NCI-H345 (cell line): Measurements from ENCODE around the gene IQGAP3.
A peak's percentile ranks its signal among the peaks of the same experiment; 100 is the strongest.

Experiments
- DNase-seq: peaks from one replicate; lab custom pipeline; 2025; lab: John Stamatoyannopoulos, UW

The IQGAP3 gene

DNA sequence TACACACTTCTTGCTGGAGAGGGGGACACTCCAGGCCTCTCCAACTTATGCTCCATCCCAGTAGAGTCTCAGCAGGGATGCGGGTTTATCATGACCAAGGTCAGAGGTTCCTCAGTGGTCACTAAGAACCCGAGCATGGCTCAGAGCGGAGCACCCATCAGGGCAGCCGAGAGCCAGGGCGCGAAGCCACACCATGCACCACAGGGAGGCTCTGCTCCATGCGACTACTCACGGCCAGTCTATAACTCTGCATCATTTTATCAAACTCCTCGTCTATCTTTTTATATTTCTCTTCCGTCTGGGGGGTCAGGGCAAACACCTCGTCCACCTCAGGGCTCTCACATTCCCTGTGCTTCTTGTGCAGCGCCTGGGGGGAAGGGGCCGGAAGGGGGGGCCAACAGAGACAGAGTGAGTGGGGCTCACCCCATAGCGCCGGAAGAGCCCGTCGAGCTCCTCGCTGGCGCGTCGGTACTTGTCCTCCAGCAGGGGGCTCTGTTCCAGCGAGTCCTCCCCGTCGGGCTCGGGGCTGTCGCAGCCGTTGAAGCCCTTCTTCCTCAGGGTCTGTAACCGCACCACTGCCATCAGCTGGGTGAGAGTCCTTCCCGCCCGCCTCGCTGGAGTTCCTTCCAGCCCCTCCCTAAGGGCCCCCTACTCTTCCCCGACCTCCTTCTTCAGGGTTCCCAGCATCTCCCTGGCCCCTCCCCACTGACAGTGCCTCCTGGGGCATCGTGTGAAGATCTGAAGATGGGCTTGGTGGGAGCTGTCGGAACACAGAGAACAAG lies 91.8 kb downstream of the IQGAP3 start:
- peak; percentile 68 for DNase-seq

DNA sequence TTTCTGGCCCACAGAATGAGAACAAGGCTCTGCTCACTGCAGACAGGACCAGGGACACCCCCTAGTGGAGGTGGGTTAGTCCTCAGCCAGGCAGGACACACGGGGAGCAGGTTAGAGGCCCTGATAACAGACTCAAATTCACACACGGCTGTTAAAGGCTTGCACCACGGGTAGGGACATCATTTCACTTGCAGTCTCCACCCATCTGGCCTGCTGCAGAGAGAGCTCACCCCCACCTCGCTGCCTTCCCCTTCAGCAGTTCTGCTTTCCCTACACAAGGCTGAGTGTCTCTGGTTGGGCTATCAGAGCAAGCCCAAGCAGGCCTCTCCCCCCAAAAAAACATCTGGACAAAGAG lies 92.4 kb downstream of the IQGAP3 start:
- no peak for DNase-seq

DNA sequence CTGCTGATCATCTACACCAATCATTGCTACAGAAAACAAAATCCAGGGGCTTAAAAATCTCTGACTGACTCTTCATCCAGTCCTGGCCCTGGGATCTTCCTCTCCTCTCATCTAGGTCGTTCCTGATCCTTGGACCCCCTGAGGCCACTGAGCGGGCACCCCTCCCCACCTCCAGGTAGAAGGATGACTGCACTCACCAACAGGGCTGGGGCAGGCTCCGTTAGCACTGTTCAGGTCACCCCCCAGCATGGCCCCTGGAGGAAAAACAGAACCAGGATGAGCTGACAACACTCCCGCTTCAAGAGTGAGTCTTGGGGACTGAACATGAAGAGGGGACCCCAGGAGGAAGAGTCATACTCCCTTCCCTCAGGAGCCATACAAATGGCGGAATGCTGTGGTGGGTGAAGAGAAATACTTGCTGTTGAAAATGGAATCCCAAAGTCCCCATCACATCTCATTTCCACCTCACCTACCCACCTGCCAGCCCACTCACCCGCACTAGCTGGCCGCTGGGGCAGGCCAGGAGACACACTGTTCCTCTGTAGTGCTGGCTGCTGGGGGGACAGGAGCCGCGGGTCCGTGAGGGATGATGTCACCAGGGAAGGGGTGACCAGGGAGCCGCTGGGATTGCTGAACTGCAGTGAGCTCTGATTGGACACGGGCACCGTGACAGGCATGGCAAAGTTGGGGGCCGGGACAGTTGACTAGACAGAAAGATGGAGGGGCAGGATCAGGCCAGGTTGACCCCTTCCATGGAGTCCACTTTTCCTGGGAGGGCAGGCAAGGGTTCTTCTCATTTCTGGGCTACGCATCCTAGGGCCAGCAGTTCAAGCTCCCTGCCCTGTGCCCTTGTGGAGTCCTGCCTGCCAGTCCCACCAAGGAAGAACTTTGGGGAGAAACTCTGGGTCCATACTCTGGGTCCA lies 93.0 kb downstream of the IQGAP3 start:
- no peak for DNase-seq

DNA sequence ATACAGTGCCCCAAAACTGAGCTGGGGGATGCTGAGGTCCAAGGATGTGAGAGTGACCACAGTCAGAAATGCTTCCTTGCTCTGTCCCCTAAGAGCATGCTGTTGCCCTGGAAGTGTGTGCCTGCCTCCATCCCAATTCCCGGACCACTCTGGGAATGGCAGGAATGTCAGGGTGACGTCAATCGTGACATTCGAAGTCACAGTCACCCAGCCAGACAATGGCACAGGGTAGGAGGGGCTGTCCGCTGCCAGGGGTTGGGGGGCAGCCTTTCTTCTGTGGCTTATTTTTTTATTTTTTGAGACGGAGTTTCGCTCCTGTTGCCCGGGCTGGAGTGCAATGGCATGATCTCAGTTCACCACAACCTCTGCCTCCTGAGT lies 94.1 kb downstream of the IQGAP3 start:
- no peak for DNase-seq

DNA sequence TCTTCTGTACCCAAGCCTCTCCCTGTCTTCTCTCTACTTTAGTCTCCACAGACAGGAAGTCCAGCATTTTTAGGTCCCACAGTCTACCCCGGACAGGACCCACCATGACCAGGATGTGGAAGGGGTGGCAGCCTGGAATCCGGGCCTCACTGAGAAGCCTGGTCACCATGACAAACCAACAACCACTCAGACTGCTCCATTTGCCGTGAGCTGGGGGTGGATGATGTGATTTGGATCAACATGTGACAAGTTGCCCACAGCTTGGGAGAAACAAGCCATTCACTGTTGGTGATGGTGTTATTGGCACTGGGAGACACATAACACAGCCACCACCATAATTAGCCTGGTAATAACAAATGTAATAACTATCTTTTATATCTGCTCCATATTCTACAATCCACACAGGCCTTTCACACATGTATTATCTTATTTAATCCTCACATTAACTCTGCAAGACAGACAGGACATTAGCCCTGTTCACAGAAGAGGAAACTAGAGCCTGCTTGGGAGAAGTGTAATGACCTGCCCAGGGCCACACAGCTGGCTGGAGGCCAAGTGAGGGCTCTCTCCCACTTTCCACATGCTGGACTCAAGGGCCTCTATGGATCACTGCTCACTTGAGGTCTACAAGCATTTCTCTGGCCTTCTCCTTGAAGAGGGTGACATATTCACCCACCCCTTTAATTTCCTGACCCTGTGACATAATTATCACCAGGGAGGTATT lies 94.7 kb downstream of the IQGAP3 start:
- DNase-seq = no peak

DNA sequence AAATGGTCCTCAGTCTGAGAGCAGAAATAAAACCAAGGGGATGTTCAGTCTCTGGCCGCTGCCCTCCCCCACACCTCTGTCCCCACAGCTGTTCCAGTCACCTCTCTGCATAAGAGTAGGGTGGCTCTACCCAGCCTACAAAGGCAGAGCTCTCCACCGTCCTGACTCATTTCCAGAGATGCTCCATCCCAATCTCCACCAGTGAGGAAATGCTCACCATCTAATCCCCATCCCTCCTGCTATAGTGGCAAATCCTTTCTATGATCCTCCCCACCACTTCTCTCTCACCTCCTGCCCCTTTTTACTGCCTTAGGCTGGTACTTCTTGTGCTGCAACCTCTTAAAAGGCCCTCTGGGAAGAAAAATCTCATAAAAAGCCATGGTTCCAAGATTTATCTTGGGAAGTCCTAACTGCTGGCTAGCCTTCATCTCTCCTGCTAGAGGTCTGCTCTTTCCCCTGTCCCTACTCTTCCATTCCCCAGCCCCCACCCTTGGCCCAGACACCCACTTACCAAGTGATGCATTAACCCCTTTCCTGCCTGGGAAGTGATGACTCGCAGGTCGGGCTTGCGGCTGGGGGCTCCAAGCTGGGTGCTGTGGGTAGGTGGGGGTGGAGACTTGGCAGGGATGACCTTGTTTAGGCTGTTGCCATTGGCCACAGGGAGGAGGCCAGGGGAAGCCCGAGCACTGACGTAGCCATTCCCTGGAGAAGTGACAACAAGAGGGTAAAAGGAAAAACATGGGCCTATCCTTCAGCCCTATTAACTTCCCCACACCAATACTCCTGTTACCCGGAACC lies 95.7 kb downstream of the IQGAP3 start:
- no peak for DNase-seq

DNA sequence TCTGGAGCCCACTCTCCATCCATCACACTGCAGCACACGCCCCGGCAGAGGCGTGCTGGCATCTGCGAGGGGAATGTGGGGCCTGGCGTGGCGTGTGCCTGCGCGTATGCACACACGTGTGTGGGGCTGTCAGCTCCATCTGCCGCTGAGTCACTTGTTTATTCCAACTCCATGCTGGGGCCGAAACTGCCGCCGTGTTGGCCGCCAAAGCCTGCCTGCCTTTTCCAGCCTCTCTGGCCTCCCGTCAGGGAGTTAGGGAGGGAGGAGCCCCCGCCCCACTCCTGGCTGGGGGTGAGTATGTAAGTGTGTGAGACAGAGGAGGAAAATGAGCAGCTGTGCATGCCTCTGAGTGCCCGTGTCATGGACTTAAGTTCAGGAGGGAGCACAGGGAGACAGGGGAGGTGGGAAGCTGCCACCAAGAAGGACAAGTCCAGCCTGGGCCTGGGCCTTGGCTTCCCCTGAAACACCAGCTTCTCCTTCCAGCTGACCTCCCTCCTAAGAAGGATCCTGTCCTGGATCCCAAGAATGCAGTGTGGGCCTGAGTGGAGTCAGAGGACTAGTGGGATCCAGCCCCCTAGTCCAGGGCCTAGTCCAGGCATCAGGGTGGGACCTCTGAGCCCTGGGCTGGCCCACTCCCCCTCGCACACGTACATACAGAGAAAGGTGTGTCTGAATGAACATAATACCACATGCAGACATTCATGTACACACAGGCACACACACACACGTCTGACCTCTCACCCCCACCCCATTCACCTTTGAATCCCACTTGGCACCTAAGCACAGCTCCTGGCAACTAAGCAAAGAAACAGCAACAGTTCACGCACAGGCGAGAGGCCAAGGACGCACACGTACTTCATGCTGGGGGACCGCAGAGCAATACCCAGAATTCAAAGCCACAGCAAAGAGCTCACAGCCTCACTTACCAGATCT lies 96.5 kb downstream of the IQGAP3 start:
- no peak for DNase-seq
